RPMI8226 (cell line): Measurements from ENCODE around the gene CENPF.
"Not testable (repeated sequence)": the region's sequence is repeated elsewhere in the genome, so short reads cannot be mapped to it uniquely, and the experiment has no call there.

Experiments used
- DNase-seq: peaks from one replicate; pipeline ENCODE4 v3.0.0-alpha.2; 2015

The CENPF gene

DNA sequence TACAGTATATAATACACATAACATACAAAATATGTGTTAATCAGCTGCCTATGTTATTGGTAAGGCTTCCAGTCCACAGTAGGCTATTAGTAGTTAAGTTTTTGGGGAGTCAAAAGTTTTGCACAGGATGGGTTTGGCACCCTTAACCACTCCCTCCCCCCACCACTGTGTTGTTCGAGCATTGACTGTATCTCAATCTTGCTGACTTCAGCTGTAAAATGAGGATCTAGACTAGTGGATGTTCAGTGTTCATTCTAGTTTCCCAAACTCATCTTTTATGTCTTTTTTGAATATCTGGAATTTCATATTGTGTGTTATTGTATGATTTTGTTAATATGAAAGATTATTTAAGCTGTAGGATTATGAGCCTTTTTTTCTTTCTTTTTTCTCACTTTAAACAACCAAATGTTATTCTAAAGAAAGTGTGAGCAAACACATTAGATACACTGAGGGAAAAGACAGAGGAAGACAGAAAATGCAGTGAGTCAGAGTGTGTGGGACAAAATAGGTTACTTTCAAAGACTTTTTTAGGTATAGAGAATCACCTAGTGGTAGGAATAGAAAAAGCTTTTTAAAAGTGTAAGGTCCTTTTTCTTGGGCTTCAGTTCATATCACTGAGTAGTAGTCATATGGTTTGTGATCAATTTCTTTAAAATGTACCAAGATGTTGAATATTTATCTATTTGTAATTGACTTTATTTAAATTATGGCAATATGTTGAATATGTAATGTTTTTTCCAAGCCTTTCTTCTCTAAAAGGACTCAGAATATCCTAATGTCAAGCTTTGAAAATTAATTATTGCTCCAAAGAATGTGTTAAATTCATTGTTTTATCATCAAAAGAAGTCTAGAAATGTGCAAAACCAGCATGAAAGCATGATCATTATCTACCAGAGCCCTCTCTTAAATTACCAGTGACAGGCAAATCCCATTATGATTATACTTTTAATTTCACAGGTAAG lies 17.9 kb upstream of the CENPF start:
- DNase-seq = no peak

DNA sequence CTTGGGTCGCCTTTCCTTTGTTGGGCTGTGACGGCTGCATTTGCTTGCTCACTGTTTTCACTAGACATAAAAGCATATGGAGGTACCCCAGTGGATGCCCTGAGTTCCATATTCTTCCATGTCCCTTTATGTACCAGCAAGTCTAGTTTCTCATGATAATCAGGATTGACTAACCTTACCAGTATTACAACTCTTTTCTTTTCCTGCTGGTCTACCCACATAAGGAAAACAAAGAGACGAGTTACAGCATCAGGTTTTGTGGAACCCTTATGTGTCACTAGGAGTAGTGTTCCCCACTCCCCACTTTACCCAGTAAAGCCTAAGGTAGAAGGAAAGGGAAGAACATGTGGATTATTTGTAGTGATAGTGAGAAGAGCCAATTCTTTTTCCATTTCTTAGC lies 16.4 kb upstream of the CENPF start:
- no peak for DNase-seq

DNA sequence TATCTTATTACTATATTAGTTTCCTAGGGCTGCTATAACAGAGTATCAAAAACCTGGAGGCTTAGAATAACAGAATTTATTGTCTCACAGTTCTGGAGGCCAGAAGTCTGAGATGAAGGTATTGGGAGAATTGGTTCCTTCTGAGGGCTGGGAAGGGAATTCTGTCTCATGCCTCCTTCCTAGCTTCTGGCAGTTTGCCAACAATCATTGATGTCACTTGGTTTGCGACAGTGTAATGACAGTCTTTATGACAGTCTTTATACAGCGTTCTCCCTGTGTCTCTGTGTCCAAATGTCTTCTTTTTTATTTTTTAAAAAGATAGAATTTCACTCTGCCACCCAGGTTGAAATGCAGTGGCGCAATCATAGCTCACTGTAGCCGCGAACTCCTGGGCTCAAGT lies 15.8 kb upstream of the CENPF start:
- DNase-seq = no peak

DNA sequence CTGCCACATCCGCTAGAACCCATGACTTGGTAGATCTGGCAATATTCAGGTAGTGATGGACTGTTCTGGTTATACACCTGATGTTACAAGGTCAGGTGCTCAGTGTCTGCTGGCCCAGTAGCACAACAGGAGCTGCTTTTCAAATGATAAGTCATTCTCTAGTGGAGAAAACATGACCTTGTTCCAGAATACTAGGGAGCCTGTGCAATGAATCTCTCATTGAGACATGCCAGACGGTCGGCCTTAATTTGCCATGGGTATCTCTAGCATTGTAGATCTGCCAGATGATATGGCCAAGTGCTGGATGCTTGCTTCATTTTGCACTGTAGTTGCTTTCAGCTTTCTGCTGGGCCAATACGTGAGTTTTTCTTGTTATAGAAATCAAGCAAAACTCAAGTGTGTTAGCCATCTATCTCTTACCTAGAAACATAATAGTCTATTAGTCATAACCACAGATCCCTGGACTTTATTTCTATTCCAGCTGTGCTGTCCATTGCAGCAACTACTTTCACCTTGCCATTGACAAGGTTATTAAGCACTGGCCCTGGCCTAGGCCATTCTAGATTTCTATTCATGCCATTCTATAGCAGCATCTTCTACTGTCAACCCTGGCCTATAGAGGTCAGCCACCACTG lies 13.9 kb upstream of the CENPF start:
- no peak for DNase-seq

DNA sequence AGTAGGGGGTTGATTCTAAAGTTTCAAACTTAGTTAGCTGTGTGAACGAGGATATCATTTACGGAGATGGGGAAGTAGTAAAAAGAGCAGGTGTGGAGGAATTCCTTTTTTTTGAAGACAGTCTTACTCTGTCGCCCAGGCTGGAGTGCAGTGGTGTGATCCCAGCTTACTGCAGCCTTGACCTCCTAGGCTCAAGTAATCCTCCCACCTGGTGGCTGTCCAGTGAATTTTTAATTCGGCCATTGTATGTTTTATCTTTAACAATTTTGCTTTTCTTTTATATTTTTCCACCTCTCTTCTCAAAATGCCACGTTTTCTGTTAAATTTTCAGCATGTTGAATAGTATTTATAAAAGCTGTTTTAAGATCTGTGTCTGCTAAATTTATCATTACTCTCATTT lies 12.3 kb upstream of the CENPF start:
- no peak for DNase-seq

DNA sequence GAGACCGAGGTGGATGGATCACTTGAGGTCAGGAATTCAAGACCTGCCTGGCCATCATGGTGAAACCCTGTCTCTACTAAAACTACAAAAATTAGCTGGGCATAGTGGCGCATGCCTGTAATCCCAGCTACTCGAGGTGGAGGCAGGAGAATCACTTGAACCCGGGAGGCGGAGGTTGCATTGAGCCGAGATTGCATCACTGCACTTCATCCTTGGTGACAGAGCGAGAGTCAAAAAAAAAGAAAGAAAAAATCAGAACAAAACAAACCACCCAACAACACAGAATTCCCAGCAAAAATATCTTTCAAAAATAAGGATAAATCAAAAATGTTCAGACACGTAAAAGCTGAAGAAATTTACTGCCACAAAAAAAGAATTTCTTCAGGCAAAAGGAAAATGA lies 11.1 kb upstream of the CENPF start:
- DNase-seq = not testable (repeated sequence)

DNA sequence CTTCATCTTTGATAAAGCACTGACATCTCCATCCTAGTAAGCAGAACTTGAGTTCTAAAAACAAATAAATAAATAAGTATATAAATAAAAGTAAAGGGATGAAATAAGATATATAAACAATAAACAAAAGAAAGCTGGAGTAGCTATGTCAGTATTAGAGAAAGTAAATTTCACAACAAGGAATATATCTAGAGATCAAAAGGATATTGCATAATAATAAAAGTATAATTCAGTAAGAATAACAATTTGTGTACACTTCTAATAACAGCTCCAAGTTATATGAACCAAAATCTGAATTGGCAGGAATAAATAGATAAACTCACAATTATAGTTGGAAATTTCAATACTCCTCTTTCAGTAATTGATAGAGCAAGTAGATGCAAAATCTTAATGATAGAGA lies 9.8 kb upstream of the CENPF start:
- no peak for DNase-seq

DNA sequence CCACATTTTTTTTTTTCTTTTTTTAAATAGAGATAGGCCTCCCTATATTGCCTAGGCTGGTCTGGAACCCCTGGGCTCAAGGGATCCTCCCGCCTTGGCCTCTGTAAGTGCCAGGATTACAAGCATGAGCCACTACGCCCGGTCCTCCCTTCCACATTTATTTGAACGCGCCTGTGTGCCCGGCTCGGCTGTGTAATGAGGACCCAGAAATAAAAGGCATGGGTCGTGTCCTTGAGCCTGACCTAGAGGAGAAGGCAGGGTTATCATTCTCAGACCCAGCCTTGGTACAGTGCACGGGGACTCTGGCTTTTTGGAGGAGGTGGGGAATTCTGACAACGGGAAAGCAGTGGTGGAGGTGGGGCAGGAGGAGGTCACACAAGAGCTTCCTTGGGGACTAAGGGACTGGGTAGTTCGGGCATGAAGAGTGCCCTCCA lies 841 bp downstream of the CENPF start:
- DNase-seq = peak; percentile 33

DNA sequence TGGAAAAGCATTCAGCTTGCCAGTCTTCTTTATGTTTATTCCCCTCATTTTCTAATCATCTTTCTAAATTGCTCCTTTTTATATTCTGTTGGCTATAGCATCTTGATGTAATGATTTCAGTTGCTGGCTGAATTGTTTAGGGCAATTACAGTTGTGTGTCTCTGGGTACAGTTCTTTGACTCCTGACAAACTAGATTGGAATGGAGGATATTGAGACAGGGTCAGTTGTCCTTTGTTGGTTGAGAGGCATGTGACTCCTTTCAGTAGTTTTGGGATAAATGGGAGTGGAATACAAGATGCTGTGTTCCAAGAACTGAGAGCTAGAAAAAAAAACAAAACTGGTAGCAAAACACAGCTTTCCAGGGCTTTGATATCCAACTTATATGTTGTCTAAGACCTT lies 1.5 kb downstream of the CENPF start:
- no peak for DNase-seq

DNA sequence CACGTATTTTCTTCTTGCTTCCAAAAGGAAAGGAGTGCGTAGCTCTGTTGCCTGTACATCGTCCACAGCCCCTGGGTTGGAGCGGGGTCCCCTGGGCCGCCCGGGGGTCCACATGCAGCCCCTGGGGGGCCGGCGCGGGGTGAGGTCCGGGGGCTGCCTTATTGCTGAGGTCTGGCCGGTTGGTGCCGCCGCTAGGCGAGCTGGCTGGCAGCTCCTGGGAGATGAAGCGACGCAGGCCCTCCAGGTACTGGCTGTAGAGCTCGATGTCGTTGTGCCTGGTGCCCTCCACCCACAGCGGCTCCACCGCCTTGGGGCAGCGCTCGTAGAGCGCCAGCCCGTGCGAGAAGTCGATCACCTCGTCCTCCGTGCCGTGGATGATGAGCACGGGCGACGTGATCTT lies 2.5 kb downstream of the CENPF start:
- DNase-seq = not testable (repeated sequence)

DNA sequence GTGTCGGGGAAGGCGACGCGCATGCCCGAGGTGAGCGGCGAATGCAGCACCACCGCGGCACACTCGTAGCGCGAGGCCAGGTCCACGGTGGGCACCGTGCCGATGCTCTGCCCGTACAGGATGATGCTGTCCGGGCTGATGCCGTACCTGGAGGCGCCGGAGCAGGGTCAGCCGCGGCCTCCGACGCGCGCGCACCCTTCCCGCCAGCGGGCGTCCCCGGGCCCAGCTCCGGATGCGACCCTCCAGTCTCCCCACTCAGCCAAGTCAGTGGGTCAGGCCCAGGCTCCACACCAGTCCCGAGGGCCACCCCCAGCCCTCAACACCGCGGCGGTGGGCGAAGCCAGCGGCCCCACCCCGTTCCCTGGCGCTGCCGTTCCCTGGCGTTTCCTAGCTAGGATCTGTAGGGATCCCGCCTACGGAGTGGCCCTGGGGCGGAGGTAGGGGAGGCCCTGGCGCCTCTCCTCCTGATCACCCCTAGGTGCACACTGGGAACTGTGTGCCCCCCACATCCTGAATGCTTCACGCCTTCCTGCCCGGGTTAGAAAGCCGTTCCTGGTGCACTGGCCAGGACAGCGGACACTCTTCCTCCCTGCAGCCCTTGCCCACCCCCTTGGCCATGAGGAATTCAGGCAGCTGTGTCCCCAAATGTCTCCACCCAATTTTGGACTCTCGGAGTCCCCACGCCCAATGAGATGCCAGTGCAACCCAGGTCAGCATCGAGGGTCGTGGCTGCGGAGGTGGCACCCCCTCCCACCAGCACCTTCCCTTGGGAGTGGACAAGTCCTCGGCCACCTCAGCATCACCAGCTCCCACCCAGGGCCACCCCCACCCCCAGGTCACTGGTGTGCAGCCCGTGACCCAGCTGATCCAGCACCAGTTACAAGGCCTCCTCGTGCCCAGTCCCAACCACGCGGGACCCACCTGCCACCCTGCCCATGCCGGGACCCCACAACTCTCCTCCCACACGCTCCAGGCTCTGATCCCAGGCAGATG lies 3.2 kb downstream of the CENPF start:
- not testable (repeated sequence) for DNase-seq

DNA sequence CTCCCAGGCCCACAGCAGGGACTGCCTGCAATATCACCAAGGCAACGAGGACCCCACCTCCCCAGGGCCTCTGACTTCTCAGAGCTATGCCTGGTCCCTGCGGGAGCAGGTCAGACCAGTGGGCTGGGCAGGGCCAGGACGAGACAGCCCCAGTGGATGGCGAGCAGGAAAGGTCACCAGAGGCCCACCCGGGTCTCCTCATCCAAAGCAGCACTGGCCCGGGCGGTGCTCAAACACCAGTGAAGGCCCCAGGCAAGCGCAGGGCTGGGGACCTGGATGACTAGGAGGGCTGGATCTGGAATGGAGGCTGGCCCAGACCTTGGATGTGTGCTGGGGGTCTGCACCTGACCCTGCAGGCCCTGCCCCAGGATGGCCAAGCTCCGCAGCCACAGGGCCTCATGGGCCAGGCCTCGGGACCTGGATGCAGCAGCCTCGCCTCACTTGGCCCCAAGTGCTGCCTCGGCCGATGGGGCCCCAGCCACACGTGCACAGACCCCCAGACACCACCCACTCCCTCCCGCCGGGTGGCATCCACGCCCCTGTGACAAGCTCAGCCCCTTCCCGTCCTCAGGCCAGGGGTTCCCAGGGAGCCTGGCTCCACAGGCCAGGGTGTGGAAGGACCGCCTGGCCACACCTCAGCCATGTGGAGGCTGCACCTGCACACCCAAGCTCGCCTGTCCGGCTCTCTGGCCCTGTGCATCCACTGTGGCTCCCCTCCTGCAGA lies 4.7 kb downstream of the CENPF start:
- not testable (repeated sequence) for DNase-seq

DNA sequence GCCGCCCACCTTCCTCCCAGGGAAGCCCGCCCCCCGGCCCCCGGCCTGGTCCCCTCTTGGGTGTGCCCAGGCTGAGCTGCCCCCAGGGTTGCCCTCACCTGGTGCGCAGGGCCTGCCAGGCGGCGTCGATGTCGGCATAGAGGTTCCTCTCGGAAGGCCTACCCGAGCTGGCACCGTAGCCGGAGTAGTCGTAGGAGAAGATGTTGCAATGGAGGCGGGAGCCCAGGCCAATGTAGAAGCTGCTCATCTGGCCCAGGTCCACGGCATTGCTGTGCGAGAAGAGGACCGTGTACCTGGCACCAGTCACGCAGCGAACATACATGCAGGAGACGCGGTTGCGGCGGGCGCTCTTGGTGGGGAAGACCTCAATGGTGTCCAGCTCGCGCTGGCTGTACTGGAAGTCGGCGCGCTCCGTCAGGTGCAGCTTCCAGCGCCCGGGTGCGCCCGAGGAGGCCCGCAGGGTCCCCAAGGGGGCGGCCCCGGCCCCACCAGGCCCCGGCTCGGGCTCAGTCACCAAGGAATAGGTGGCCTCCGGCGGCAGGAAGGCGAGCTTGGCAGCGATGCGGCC lies 5.3 kb downstream of the CENPF start:
- not testable (repeated sequence) for DNase-seq

DNA sequence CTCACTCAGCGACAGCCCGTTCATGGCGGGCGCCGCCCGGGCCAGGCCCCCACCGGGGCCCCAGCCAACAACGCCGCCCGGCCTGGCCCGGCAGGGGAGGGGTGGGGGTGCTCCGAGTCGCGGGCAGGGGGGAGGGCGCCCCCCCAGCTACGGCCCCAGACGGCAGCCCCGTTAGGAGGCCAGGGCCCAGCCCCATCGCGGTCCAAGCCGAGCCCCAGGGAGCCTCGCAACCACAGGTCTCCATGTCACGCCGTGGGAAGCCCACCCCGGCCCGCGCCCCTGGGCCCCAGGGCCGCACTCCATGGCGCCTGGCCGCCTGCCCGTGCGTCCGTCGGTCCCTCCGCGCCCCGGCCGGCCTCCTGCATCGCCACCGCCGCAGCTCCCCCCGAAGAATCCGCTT lies 5.8 kb downstream of the CENPF start:
- DNase-seq = not testable (repeated sequence)

DNA sequence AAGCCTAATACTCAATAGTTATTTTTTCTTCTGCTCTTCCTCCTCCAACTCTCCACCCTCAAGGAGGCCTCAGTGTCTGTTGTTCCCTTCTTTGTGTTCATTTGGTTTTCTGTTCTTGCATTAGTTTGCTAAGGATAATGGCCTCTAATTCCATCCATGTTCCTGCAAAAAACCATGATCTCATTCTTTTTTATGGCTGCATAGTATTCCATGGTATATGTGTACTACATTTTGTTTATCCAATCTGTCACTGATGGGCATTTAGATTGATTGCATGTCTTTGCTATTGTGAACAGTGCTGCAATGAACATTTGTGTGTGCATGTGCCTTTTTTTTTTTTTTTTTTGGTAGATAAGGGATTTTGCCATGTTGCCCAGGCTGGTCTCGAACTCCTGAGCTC lies 6.7 kb downstream of the CENPF start:
- no peak for DNase-seq

DNA sequence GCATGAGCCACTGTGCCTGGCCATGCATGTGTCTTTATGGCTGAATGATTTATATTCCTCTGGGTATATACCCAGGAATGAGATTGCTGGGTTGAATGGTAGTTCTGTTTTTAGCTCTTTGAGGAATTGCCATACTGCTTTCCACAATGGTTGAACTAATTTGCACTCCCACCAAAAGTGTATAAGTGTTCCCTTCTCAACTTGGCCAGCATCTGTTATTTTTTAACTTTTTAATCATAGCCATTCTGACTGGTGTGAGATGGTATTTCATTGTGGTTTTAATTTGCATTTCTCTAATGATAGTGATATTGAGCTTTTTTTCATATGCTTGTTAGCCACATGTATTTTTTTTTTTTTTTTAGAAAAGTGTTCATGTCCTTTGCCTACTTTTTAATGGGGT lies 7.1 kb downstream of the CENPF start:
- not testable (repeated sequence) for DNase-seq

DNA sequence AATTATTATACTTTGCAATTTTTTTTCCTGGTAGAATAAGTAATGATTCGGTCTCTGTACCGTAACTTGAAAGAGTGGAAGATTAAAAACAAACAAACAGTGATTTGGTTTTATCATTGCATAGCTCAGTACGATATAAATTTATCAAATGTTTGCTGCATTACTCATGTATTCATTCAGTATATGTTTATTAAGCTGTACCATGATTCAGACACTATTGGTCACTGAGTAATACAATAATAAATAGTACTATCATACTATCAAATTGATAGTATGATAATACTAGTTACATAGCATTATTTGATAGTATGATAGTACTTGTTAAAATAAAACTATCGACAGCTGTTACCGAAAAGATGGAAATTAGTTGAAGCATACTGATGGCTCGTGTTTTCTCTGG lies 12.1 kb downstream of the CENPF start:
- no peak for DNase-seq

DNA sequence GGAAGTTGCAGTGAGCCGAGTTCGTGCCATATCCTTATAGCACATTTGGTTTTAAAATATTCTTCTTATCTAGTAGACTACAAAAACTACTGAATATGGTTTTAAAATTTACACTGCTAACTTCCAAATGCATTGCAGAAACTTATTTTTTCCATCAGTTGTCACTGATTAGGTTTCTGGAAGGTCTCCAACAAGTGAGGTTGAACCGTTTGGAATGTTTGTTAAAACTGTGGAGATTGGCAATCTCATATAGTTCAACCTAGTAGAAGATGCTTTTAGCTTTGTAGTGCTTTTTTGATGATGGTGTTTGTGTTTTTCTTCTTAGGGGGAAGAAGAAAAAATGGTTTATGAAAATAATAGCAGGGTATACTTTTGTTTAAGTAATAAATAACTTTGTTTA lies 12.9 kb downstream of the CENPF start:
- no peak for DNase-seq

DNA sequence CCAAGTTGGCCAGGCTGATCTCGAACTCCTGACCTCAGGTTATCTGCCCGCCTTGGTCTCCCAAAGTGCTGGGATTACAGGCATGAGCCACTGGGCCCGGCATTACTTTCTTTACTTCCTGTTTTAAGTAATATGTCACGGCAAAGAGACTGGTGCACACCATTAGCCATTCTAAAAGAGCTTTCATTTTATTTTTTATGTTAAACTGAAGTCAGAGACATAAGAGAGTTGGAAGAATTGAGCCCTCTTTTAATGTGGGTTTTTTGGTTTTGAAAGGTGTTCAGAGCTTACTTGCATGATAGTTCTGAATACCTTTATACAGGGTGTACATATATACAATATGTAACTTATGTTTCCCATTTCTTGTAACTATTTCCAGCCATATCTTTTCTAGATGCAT lies 14.3 kb downstream of the CENPF start:
- no peak for DNase-seq

DNA sequence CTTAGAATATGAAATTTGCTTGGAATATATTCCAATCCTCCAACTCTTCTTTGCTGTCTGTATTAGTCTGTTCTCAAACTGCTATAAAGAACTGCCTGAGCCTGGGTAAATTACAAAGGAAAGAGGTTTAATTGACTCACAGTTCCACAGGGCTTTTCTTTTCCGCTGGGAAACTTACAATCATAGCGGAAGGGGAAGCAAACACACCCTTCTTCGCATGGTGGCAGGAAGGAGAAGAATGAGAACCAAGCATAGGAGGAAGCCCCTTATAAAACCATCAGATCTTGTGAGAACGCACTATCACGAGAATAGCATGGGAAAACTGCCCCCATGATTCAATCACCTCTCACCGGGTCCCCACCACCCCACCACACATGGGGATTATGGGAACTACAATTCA lies 14.8 kb downstream of the CENPF start:
- no peak for DNase-seq

DNA sequence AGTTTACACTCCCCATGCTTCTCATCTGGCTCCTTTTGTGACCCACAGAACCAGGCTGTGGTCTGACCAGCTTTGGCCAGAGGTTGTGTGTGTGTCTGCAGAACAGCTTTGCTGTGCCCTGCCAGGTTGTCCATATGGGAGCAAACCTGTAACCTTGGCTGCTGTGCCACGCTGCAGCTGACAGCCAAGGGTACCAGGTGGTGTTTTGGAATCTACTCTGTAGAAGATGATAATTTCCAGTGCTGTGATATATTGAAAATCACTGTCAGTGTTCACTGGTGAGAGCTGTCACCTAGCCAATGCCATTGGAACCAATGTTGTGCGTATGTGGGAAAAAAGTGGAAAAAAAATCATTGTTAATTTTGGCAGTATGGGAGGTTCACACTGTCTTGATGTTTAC lies 18.2 kb downstream of the CENPF start:
- no peak for DNase-seq

DNA sequence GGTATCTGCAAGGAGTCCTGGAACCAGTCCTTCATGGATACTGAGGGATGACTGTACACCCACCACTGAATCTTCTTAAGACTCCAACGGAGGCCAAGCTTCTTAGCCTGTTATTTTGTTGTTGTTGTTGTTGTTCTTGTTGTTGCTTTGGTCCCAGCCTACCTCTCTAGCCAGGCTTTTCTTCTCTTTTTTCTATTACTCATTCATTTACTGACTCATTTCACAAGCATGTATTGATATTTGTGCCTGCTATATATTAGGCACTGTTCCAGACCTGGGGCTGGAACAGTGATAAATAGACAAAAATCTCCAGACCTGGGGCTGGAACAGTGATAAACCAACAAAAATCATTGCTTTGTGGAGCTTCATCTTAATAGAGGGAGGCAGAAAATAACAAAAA lies 20.4 kb downstream of the CENPF start:
- DNase-seq = no peak
